Measurements from ENCODE around the gene BDKRB2. TPM values are rescaled to one million over a fixed set of nuclear protein-coding genes. Genes with fewer than 3 reads are reported as not detected.
"Not testable (repeated sequence)": the region's sequence is repeated elsewhere in the genome, so short reads cannot be mapped to it uniquely, and the experiment has no call there.

The BDKRB2 gene
- total RNA-seq, 1 donor from 2014 or later: 23.3 TPM

GRCh38 chr14:96239711-96240141, 35.1 kb downstream of the BDKRB2 start:
- H3K36me3 ChIP-seq: peaks cover 0 to 55% of the 10 kb centered on the region in 2 donors
- H3K9me3 ChIP-seq: no peaks in the 10 kb centered on the region
- intact Hi-C loops (cut with DNase I): no loop called here
- H3K4me1 ChIP-seq: peaks cover 2% of the 10 kb centered on the region
- no peak overlapping the region for H3K27ac ChIP-seq
- DNase-seq (ENCODE audit: extremely low spot score in 2 of 2): no peak
- no peak overlapping the region for H3K4me3 ChIP-seq
- no peak for TF ChIP-seq POLR2A (IDR thresholded peaks at IDR 0.05)
- no peak for TF ChIP-seq POLR2AphosphoS5 (IDR thresholded peaks at IDR 0.05; ENCODE audit: insufficient read depth in 1 of 2, low read depth in 1 of 2)
- TF ChIP-seq, protein P1, sequence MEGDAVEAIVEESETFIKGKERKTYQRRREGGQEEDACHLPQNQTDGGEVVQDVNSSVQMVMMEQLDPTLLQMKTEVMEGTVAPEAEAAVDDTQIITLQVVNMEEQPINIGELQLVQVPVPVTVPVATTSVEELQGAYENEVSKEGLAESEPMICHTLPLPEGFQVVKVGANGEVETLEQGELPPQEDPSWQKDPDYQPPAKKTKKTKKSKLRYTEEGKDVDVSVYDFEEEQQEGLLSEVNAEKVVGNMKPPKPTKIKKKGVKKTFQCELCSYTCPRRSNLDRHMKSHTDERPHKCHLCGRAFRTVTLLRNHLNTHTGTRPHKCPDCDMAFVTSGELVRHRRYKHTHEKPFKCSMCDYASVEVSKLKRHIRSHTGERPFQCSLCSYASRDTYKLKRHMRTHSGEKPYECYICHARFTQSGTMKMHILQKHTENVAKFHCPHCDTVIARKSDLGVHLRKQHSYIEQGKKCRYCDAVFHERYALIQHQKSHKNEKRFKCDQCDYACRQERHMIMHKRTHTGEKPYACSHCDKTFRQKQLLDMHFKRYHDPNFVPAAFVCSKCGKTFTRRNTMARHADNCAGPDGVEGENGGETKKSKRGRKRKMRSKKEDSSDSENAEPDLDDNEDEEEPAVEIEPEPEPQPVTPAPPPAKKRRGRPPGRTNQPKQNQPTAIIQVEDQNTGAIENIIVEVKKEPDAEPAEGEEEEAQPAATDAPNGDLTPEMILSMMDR (IDR thresholded peaks at IDR 0.05): no peak
- H3K27me3 ChIP-seq: no peaks in the 10 kb centered on the region

- no peak for DNase-seq (ENCODE audit: extremely low spot score in 2 of 2)
- no peaks in the 10 kb centered on the region for H3K27me3 ChIP-seq
- no peak overlapping the region for H3K4me3 ChIP-seq
- no peaks in the 10 kb centered on the region for H3K9me3 ChIP-seq
- peaks cover 0 to 55% of the 10 kb centered on the region in 2 donors for H3K36me3 ChIP-seq
- H3K27ac ChIP-seq: no peak overlapping the region
- intact Hi-C loops (cut with DNase I): no loop called here
- TF ChIP-seq POLR2AphosphoS5 (IDR thresholded peaks at IDR 0.05; ENCODE audit: insufficient read depth in 1 of 2, low read depth in 1 of 2): no peak
- H3K4me1 ChIP-seq: no peaks in the 10 kb centered on the region
These were observed 36.0 kb downstream of the BDKRB2 start for GRCh38 chr14:96240641-96241040.

- TF ChIP-seq POLR2A (IDR thresholded peaks at IDR 0.05) (no peak), POLR2AphosphoS5 (IDR thresholded peaks at IDR 0.05; ENCODE audit: insufficient read depth in 1 of 2, low read depth in 1 of 2) (no peak)
- TF ChIP-seq, protein P1 (IDR thresholded peaks at IDR 0.05): no peak
- no peak overlapping the region for H3K4me3 ChIP-seq
- intact Hi-C loops (cut with DNase I): no loop called here
- no peak for DNase-seq (ENCODE audit: extremely low spot score in 2 of 2)
- peaks cover 14% of the 10 kb centered on the region for H3K4me1 ChIP-seq
- no peaks in the 10 kb centered on the region for H3K27me3 ChIP-seq
- no peaks in the 10 kb centered on the region for H3K9me3 ChIP-seq
- peak overlapping the region; percentile 38 for H3K27ac ChIP-seq
- peaks cover 0 to 55% of the 10 kb centered on the region in 2 donors for H3K36me3 ChIP-seq
These were observed 37.5 kb downstream of the BDKRB2 start for GRCh38 chr14:96242126-96242525.

- no peak overlapping the region for H3K4me3 ChIP-seq
- intact Hi-C loops (cut with DNase I): no loop called here
- no peak for DNase-seq (ENCODE audit: extremely low spot score in 2 of 2)
- H3K36me3 ChIP-seq: peaks cover 0 to 45% of the 10 kb centered on the region in 2 donors
- H3K9me3 ChIP-seq: no peaks in the 10 kb centered on the region
- peaks cover 30% of the 10 kb centered on the region for H3K4me1 ChIP-seq
- no peaks in the 10 kb centered on the region for H3K27me3 ChIP-seq
- TF ChIP-seq POLR2AphosphoS5 (IDR thresholded peaks at IDR 0.05; ENCODE audit: insufficient read depth in 1 of 2, low read depth in 1 of 2) (no peak), POLR2A (IDR thresholded peaks at IDR 0.05) (no peak)
- TF ChIP-seq, protein P1 (IDR thresholded peaks at IDR 0.05): no peak
- peak overlapping the region; percentile 45 for H3K27ac ChIP-seq
These were observed 39.1 kb downstream of the BDKRB2 start for GRCh38 chr14:96243785-96244184.

DNA sequence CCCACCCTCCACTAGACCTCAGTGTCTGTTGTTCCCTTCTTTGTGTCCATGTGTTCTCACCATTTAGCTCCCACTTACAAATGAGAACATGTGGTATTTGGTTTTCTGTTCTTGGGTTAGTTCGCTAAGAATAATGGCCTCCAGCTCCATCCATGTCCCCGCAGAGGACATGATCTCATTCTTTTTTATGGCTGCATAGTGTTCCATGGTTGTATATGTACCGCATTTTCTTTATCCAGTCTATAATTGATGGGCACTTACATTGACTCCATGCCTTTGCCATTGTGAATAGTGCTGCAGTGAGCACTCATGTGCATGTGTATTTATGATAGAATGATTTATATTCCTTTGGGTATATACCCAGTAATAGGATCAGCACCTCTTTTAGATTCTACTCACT, 40.4 kb downstream of the BDKRB2 start:
- H3K27me3 ChIP-seq; H3K4me3 ChIP-seq; intact Hi-C loops (cut with DNase I); DNase-seq (ENCODE audit: extremely low spot score in 2 of 2); H3K9me3 ChIP-seq: not testable (repeated sequence)
- peak overlapping the region; percentile 81 for H3K27ac ChIP-seq
- H3K4me1 ChIP-seq: peaks cover 32% of the 10 kb centered on the region
- H3K36me3 ChIP-seq: peaks cover 0 to 33% of the 10 kb centered on the region in 2 donors

- Histone ChIP-seq H3K27ac (peak overlapping the region; percentile 81), H3K9me3 (no peaks in the 10 kb centered on the region)
These were observed 41.3 kb downstream of the BDKRB2 start for GRCh38 chr14:96245710-96246538.

More at GRCh38 chr14:96245710-96246538, 41.3 kb downstream of the BDKRB2 start:
- TF ChIP-seq POLR2A (IDR thresholded peaks at IDR 0.05) (no peak), POLR2AphosphoS5 (IDR thresholded peaks at IDR 0.05; ENCODE audit: insufficient read depth in 1 of 2, low read depth in 1 of 2) (peak in 1 of 2 donors; percentile 64)
- TF ChIP-seq, protein P1 (IDR thresholded peaks at IDR 0.05): no peak
- peaks cover 32% of the 10 kb centered on the region for H3K4me1 ChIP-seq
- no peak for DNase-seq (ENCODE audit: extremely low spot score in 2 of 2)
- intact Hi-C loops (cut with DNase I): no loop called here
- H3K4me3 ChIP-seq: no peak overlapping the region
- no peaks in the 10 kb centered on the region for H3K27me3 ChIP-seq
- peaks cover 0 to 24% of the 10 kb centered on the region in 2 donors for H3K36me3 ChIP-seq

Data from vagina (tissue), 2 donors.